ENCODE measurements around the gene CEP128. TPM values are rescaled to one million over a fixed set of nuclear protein-coding genes. Genes with fewer than 3 reads are reported as not detected.

Gene CEP128
- total RNA-seq, 1 experiment from 2014 or later, result 16.4 TPM

- Histone ChIP-seq H3K36me3 (ENCODE audit: control insufficient read depth in 1 of 2, insufficient read depth in 2 of 2, low read length in 2 of 2) (no peaks in the 10 kb centered on the region), H3K4me3 (replicated peaks in 1 of 2; ENCODE audit: low read depth in 1 of 2, low read length in 2 of 2) (no peak overlapping the region), H3K9me3 (ENCODE audit: control insufficient read depth in 1 of 2, insufficient read depth in 1 of 2, low read depth in 1 of 2, low read length in 2 of 2) (no peaks in the 10 kb centered on the region), H3K9me2 (ENCODE audit: insufficient read depth) (no peaks in the 10 kb centered on the region), H4K20me1 (ENCODE audit: insufficient read depth) (no peaks in the 10 kb centered on the region), H3K27me3 (ENCODE audit: insufficient read depth, low read length) (no peaks in the 10 kb centered on the region), H2AFZ (ENCODE audit: low read depth, low read length, poor library complexity, severe bottlenecking) (no peak overlapping the region), H3K27ac (ENCODE audit: low read depth, low read length) (no peak overlapping the region), H3K4me2 (ENCODE audit: low read length) (no peak overlapping the region), H3K79me2 (ENCODE audit: insufficient read depth, low read length) (no peaks in the 10 kb centered on the region), H3K9ac (ENCODE audit: low read length) (no peak overlapping the region), H3K4me1 (ENCODE audit: control insufficient read depth in 1 of 2, insufficient read depth in 2 of 2, low read length in 2 of 2) (no peaks in the 10 kb centered on the region)
- TF ChIP-seq CBX3 (IDR thresholded peaks at IDR 0.05; ENCODE audit: low read depth), result no peak
- no peak for TF ChIP-seq TCF7L2 (IDR thresholded peaks at IDR 0.05; ENCODE audit: borderline replicate concordance, extremely low read depth, insufficient read depth, insufficient read length)
- no peak for TF ChIP-seq ZNF274 (IDR thresholded peaks at IDR 0.05; ENCODE audit: low read depth, low read length)
- no peak for TF ChIP-seq ZFX (IDR thresholded peaks at IDR 0.05)
- TF ChIP-seq SIN3A (IDR thresholded peaks at IDR 0.05; ENCODE audit: low read depth), result no peak
- TF ChIP-seq ZBTB33 (IDR thresholded peaks at IDR 0.05; ENCODE audit: extremely low read depth, insufficient replicate concordance, low read length), result no peak
- TF ChIP-seq ATF3 (IDR thresholded peaks at IDR 0.05), result no peak
- TF ChIP-seq RAD21 (IDR thresholded peaks at IDR 0.05; ENCODE audit: low read depth), result no peak
- no peak for TF ChIP-seq MAX (IDR thresholded peaks at IDR 0.05)
- no peak for TF ChIP-seq ELF1 (IDR thresholded peaks at IDR 0.05; ENCODE audit: borderline replicate concordance, low read depth)
- TF ChIP-seq POLR2A (IDR thresholded peaks at IDR 0.05; ENCODE audit: borderline replicate concordance, extremely low read depth, insufficient read depth, insufficient read length), result no peak
- TF ChIP-seq CTCF (IDR thresholded peaks at IDR 0.05 in 2 of 3, conservative IDR thresholded peaks at IDR 0.05 in 1 of 3; ENCODE audit: borderline replicate concordance in 1 of 3, insufficient read depth in 1 of 3, low read depth in 2 of 3, low read length in 2 of 3), result no peak
- TF ChIP-seq SRF (IDR thresholded peaks at IDR 0.05; ENCODE audit: low read depth), result no peak
- DNase-seq (ENCODE audit: low read depth, low spot score) (no peak), ATAC-seq (no peak)
- POLR2A ChIA-PET, result no interaction called here
- BruUV-seq (replicated peaks), result no TSS peak
- RAD21 ChIA-PET (ENCODE audit: low non-redundant PET in 1 of 2, low total read pairs in 2 of 2, uncharacterized antibody in 2 of 2, unreplicated experiment in 2 of 2), result no interaction called here
- CTCF ChIA-PET, result no interaction called here
- intact Hi-C loops (cut with micrococcal nuclease), result no loop called here
Measured at GRCh38 chr14:80792771-80793170, 148.8 kb downstream of the CEP128 start.

All from HCT116 (cell line).